K562 (cell line): ENCODE data around the gene ATP2A3. TPM values are rescaled to one million over a fixed set of nuclear protein-coding genes. Genes with fewer than 3 reads are reported as not detected.

Experiments used
- CHD4 ChIP-seq: fragments of 200-600 bp; sonication (generic); IDR thresholded peaks from 3 replicates; pipeline ENCODE4 v1.6.1; 2012; ENCODE audit warnings: low read depth, mild to moderate bottlenecking, mixed read lengths, low read length, inconsistent platforms; ENCODE audit not compliant: insufficient read depth, insufficient replicate concordance, poor library complexity, severe bottlenecking
- CREBBP ChIP-seq: IDR thresholded peaks from one replicate; pipeline ENCODE4 v1.6.1; 2012; ENCODE audit warnings: low read depth, mild to moderate bottlenecking, control low read depth, inconsistent platforms, low read length
- DNMT1 ChIP-seq: fragments of 450-650 bp; IDR thresholded peaks from 2 replicates; pipeline ENCODE4 v1.6.1; 2016; ENCODE audit warnings: antibody characterized with exemption, mild to moderate bottlenecking
- GATA2 ChIP-seq: sonication (generic); formaldehyde crosslinking; IDR thresholded peaks from 2 replicates; pipeline ENCODE4 v1.4.0; 2020; ENCODE audit warnings: mild to moderate bottlenecking, missing genetic modification reagents
- HNRNPLL ChIP-seq: fragments of 200-400 bp; formaldehyde crosslinking; IDR thresholded peaks from 2 replicates; pipeline ENCODE4 v1.6.1; 2017; ENCODE audit warnings: low read length, low read depth, mild to moderate bottlenecking; ENCODE audit not compliant: poor library complexity, severe bottlenecking
- MAFK ChIP-seq: IDR thresholded peaks from 2 replicates; pipeline ENCODE4 v1.6.1; 2011; ENCODE audit warnings: low read length, improper control_type of control experiment
- MEIS2 ChIP-seq: fragments of 450-650 bp; IDR thresholded peaks from 2 replicates; pipeline ENCODE4 v1.6.1; 2014; ENCODE audit warnings: mild to moderate bottlenecking; ENCODE audit not compliant: partially characterized antibody
- PHB ChIP-seq: fragments of 250-450 bp; sonication (Bioruptor Pico); IDR thresholded peaks from 2 replicates; pipeline ENCODE4 v1.5.0; 2021
- RAD51 ChIP-seq: fragments of 450-650 bp; IDR thresholded peaks from 2 replicates; pipeline ENCODE4 v1.7.1; 2016; ENCODE audit warnings: low read depth, mild to moderate bottlenecking, borderline replicate concordance
- RBFOX2 ChIP-seq: fragments of 200-400 bp; formaldehyde crosslinking; IDR thresholded peaks from 2 replicates; pipeline ENCODE4 v1.6.1; 2017; ENCODE audit warnings: low read depth, mild to moderate bottlenecking, low read length, moderate library complexity
- STAG1 ChIP-seq: sonication (generic); formaldehyde crosslinking; IDR thresholded peaks from 2 replicates; pipeline ENCODE4 v1.5.0; 2020; ENCODE audit warnings: missing genetic modification reagents, borderline replicate concordance
- TAF15 ChIP-seq: fragments of 200-400 bp; formaldehyde crosslinking; IDR thresholded peaks from 2 replicates; pipeline ENCODE4 v1.6.1; 2017; ENCODE audit warnings: mild to moderate bottlenecking, low read depth, low read length, moderate library complexity
- TOE1 ChIP-seq, 2 experiments: fragments of 450-650 bp in 1 of 2; sonication (generic) in 1 of 2; formaldehyde crosslinking in 1 of 2; IDR thresholded peaks; 2 replicates each; pipeline versions ENCODE4 v1.7.1 to v1.8.0; 2016 to 2022; ENCODE audit warnings: borderline replicate concordance in 2 of 2, mild to moderate bottlenecking in 2 of 2, antibody characterized with exemption in 1 of 2, inconsistent platforms in 1 of 2, low read depth in 1 of 2, missing genetic modification reagents in 1 of 2, moderate library complexity in 1 of 2
- ZFPM2 ChIP-seq: fragments of 250-450 bp; sonication (Bioruptor Pico); IDR thresholded peaks from 2 replicates; pipeline ENCODE4 v1.5.1; 2022; ENCODE audit warnings: mild to moderate bottlenecking
- polyA plus RNA-seq, 8 experiments: library from polyadenylated mRNA; depleted of rRNA in 4 of 8; stranded (reverse) in 5 of 8; unstranded in 3 of 8; fragments of >200 nt; fragmentation: Nextera tagmentation in 2 of 8; fragmentation: Illumina TruSeq in 1 of 8; extraction: Ambion mirVana in 2 of 8; extraction: Trizol in 1 of 8; gene quantifications; 2 replicates each; pipeline versions ENCODE4 v1.2.1 to v1.2.3, GENCODE V29; 2011 to 2014; ENCODE audit warnings: inconsistent platforms in 1 of 8, missing spikeins in 1 of 8
- total RNA-seq, 7 experiments: library from RNA; depleted of rRNA in 6 of 7; stranded (reverse); fragments of >200 nt in 6 of 7; fragmentation: Illumina TruSeq in 2 of 7; extraction: Trizol in 2 of 7; gene quantifications; 2 replicates each; pipeline versions ENCODE4 v1.2.1 to v1.2.3, GENCODE V29; 2011 to 2021; ENCODE audit warnings: low replicate concordance in 1 of 7

ATP2A3 gene
- total and polyA plus RNA-seq, 9 of the 15 experiments (the other 6 are each of a cell fraction or from before 2014, with no cell fraction given): 0.65 to 103 (median 31.3) TPM

GRCh38 chr17:3888343-3889171, 75.7 kb downstream of the ATP2A3 start (continued):
- no peak for TF ChIP-seq TOE1 (IDR thresholded peaks at IDR 0.05; ENCODE audit: borderline replicate concordance)
- no peak for TF ChIP-seq TOE1 (CRISPR knock-in tag; IDR thresholded peaks at IDR 0.05; ENCODE audit: borderline replicate concordance, low read depth)
- no peak for TF ChIP-seq CHD4
- no peak for TF ChIP-seq GATA2
- TF ChIP-seq ZFPM2 (CRISPR knock-in tag): no peak
- TF ChIP-seq RBFOX2: peak; percentile 90
- TF ChIP-seq PHB (CRISPR knock-in tag): no peak
- no peak for TF ChIP-seq STAG1 (CRISPR knock-in tag)
- no peak for TF ChIP-seq TAF15
- TF ChIP-seq MEIS2: peak; percentile 24
- TF ChIP-seq DNMT1: no peak
- TF ChIP-seq RAD51: no peak
- no peak for TF ChIP-seq CREBBP
- TF ChIP-seq HNRNPLL: peak; percentile 53
- TF ChIP-seq MAFK: no peak
